ENCODE measurements around the gene RFT1.
"Not testable (repeated sequence)": the region's sequence is repeated elsewhere in the genome, so short reads cannot be mapped to it uniquely, and the experiment has no call there.

The RFT1 gene

DNA sequence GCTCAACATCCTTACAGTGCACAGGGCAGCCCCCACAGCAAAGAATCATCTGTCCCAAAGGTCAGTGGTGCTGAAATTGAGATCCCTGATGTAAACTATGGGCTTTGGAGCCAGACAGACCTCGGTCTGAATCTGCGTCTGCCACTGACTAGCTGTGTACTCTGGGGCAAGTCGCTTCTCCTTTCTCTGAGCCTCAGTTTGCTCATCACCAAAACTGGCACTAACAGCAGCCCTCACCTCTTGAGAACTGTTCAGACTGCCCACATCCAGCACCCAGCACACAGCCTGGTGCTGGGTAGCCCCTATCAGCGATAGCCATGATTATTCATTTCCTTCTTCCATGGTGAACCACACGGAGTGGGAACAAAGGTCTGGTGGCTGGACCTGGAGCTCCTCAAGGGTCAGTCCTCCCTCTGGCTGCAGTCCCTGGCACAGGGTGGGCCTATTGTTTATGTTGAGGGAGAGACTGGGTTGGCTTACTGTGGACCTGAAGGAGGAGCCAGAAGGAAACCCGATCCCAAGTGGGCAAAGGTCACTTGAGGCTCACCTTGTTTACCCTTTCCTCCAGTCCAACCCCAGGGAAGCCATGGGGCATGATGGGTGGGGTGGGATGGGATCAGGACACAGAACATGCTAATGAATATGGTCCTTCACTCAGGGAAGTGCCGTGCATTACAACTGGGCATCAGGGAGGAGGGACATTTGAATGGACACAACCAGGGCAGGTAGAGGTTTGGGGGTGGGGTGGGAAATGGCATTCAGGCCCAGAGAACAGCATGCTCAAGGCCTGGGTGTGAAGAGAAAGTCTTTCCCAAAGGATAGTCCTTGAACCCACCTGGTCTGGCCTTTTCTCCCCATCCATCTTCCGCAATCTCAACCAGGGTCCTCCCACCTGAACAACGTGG lies 29.2 kb upstream of the RFT1 start:
- Mint-ChIP-seq H3K4me3 (no peak overlapping the region), H3K9me3 (no peaks in the 10 kb centered on the region)

DNA sequence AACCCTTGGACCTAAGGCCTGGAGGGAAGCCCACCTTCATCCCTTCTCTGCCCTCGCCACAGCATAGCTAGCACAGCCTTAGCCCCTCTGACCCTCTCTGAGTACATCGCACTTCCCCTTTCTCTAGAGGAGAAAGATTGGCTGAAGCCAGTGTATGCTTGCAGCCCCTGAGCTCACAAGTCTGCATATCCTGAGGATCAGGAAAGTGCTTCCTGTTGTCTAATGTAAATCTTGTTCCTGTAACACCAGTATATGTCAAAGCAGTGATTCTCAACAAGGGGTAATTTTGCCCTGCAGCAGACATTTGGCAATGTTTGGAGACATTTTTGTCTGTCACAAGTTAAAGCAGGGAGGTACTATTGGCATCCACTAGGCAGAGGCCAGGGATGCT lies 28.5 kb upstream of the RFT1 start:
- Mint-ChIP-seq H3K4me1 (ENCODE audit: low read depth) (peaks cover 22% of the 10 kb centered on the region), H3K27me3 (ENCODE audit: low read depth) (peaks cover 49% of the 10 kb centered on the region), H3K9me3 (no peaks in the 10 kb centered on the region), H3K4me3 (no peak overlapping the region), H3K27ac (no peak overlapping the region), H3K36me3 (ENCODE audit: low read depth) (no peaks in the 10 kb centered on the region)

More for the DNA sequence above, 29.2 kb upstream of the RFT1 start:
- Mint-ChIP-seq H3K4me1 (ENCODE audit: low read depth) (peaks cover 22% of the 10 kb centered on the region), H3K27me3 (ENCODE audit: low read depth) (peaks cover 46% of the 10 kb centered on the region), H3K27ac (no peak overlapping the region), H3K36me3 (ENCODE audit: low read depth) (no peaks in the 10 kb centered on the region)

DNA sequence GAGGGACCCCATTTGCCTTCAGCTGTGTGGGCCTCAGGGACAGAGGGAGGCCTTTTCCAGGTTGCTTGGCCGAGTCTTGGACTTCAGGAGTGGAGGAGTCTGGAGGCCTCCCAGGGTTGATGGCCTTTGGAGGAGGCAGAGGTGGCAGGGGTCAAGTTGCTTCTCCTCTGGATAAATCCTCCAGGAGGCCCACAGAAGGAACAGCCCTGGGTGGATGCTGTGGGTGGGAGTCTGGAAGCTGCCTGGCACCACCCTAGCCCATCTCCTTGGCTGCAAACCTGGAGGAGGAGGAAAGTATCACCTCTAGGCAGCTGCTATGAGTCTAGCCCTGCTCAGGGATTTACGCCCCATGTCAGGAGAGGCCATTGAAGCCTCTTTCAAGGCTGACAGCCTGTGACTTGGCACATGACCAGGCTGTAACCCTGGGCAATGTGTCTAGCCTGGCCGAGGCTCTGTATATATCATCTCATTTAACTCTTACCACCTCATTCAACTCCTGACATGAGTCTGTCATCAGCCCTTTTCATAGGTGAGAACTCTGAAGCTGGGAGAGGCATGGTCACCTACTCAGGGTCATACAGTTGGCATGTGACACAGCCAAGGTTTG lies 27.8 kb upstream of the RFT1 start:
- Mint-ChIP-seq H3K27me3 (ENCODE audit: low read depth) (peaks cover 56% of the 10 kb centered on the region), H3K4me1 (ENCODE audit: low read depth) (peaks cover 18% of the 10 kb centered on the region), H3K36me3 (ENCODE audit: low read depth) (no peaks in the 10 kb centered on the region), H3K27ac (no peak overlapping the region), H3K4me3 (no peak overlapping the region), H3K9me3 (no peaks in the 10 kb centered on the region)

DNA sequence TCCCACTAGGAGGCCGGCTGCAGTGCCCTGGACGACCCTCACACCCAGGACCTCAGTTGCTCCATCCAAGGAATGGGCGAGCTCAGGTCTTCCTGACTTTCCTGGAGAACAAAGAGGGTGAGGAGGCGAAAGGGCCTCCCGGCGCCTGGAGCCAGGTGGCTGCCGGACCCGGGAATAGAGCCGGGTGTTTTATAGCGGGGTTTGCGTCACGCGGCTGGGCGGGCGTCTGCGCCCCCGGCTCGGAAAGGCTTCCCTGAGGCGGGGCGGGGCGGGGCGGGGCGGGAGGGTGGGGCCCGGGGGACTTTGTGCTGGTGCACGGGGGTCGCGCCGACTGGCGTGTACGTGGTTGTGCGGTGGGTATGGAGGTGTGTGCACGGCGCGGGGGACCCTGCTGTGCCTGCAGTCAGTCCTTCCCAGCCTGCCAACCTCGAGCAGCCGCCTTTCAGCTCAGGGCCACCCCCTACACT lies 26.2 kb upstream of the RFT1 start:
- peaks cover 58% of the 10 kb centered on the region for H3K27me3 Mint-ChIP-seq (ENCODE audit: low read depth)
- no peak overlapping the region for H3K4me3 Mint-ChIP-seq
- no peaks in the 10 kb centered on the region for H3K9me3 Mint-ChIP-seq
- H3K27ac Mint-ChIP-seq: no peak overlapping the region
- peaks cover 9% of the 10 kb centered on the region for H3K4me1 Mint-ChIP-seq (ENCODE audit: low read depth)
- no peaks in the 10 kb centered on the region for H3K36me3 Mint-ChIP-seq (ENCODE audit: low read depth)

DNA sequence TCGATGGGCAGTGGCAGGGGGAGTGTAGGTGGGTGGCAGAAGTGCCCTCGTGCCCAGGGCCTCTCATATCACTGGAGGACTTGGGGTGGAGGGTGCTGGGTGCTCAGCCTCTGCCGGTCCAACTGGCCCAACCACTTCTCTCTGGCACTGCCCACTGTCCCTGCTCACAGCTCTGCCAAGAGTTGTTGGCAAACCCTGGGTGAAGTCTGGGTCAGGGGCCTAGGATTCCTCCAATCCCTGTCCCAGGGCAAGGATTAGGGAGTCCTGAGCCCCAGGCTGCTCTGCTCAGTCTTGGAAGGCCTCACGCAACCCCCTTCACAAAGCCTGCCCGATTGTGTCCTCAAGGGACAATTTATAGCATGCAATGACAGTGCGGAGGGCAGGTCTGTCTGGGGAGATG lies 25.5 kb upstream of the RFT1 start:
- peaks cover 58% of the 10 kb centered on the region for H3K27me3 Mint-ChIP-seq (ENCODE audit: low read depth)
- no peak overlapping the region for H3K27ac Mint-ChIP-seq
- H3K4me1 Mint-ChIP-seq (ENCODE audit: low read depth): peaks cover 9% of the 10 kb centered on the region
- no peaks in the 10 kb centered on the region for H3K36me3 Mint-ChIP-seq (ENCODE audit: low read depth)
- H3K4me3 Mint-ChIP-seq: no peak overlapping the region
- H3K9me3 Mint-ChIP-seq: no peaks in the 10 kb centered on the region

DNA sequence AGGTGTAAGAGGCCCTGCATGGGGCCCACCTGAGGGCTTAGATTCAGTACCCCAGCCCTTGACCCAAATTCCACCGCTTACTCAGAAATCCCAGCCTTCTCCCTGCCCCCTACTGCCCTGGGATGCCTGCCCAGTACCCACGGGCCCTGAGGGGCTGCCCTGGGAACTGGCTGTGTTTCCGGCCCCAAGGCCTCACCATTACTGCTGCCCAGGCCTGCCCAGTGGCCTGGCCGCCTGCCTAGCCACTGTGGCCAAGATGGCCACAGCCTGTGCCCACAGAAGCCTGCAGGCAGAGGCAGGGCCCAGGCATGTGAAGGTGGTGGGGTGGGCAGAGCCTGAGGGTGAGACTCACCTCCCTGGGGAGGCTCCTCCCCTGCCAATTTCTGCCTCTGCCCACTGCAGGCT lies 24.6 kb upstream of the RFT1 start:
- Mint-ChIP-seq H3K4me3 (no peak overlapping the region), H3K9me3 (no peaks in the 10 kb centered on the region), H3K27me3 (ENCODE audit: low read depth) (peaks cover 55% of the 10 kb centered on the region), H3K27ac (no peak overlapping the region), H3K4me1 (ENCODE audit: low read depth) (peaks cover 4% of the 10 kb centered on the region), H3K36me3 (ENCODE audit: low read depth) (no peaks in the 10 kb centered on the region)

DNA sequence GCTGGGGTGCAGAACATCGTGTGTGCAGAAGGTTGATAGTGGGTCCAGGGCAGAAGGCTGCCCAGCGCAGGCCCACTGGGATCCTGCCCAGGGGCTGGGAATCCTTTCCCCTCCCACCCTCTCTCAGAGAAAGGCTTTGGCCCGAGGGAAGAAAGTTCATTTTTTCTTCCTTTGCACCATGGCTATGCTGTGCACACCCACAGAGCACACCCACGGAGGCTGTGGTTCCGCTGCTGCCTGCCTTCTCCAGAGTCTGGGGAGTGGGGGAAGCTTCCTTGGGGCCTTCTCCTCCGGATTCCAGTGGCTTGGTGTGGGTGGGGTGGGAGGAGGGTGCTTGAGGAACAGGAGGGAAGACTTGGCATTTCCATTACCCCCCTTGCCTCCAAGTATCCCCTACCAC lies 23.7 kb upstream of the RFT1 start:
- Mint-ChIP-seq H3K4me3 (no peak overlapping the region), H3K27me3 (ENCODE audit: low read depth) (peaks cover 52% of the 10 kb centered on the region), H3K9me3 (no peaks in the 10 kb centered on the region), H3K27ac (no peak overlapping the region), H3K36me3 (ENCODE audit: low read depth) (no peaks in the 10 kb centered on the region), H3K4me1 (ENCODE audit: low read depth) (peaks cover 4% of the 10 kb centered on the region)

DNA sequence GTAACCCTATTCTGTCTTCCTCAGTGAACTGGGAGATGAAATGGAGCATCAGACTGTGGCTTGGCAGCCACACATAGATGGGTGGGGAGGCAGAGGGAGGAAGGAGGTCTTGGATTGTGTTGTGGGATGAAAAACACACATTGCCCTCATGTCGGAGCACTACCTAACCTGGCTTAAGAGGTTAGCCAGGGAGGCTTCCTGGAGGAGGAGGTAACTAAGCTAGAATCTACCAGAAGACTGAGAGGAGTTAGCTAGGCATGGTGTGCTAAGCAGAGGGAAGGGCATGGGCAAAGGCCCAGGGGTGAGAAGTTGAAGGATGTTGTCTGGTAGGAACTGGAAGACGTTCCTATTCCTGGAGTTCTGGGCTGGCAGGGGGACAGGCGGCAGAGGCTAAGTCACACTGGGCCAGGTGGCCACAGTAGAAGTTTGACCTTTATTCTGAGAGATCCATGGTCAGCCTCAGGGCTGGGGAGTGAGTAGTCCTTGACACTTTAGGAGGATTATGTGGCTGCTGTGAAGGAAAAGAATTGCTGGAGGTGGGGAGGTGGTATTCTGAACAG lies 23.1 kb upstream of the RFT1 start:
- Mint-ChIP-seq H3K27me3 (ENCODE audit: low read depth) (peaks cover 45% of the 10 kb centered on the region), H3K4me1 (ENCODE audit: low read depth) (no peaks in the 10 kb centered on the region), H3K4me3 (no peak overlapping the region), H3K27ac (no peak overlapping the region), H3K36me3 (ENCODE audit: low read depth) (no peaks in the 10 kb centered on the region), H3K9me3 (no peaks in the 10 kb centered on the region)

DNA sequence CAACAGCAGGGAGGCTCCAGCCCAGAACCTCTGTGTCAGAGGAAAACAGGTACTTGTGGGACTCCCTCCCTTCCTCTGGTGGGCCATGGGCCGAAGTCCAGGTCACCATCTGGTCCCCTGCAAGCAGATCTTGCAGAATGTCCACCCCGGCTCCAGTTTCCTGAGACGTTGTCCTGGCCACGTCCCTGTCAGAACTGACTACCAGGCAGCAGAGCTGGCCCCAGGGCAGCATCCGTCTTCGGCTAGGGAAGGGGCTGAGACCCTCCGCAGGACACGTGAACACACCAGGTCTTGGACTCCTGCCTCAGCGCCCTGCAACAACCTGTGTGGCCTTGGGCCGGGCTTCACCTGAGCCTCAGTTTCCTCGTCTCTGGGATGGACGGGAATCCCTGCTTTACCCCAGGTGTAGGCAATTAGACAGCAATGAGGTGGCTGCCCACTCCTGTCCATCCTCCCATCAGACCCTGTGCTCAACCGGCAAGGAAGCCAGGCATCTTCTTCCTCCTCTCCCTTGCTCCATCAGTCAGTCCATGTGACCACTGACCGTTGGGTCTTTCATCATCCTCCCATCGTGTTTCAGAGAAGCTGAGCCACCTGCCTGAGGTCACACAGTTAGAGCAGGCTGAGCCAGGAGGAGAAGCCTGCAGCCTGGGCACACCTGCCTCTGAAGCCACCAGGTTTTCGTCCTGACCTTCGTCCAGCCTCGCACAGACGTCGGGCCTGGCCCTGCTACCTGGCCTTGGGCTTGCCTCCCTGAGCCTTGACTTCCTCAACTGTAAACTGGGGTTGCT lies 21.8 kb upstream of the RFT1 start:
- H3K4me1 Mint-ChIP-seq (ENCODE audit: low read depth): no peaks in the 10 kb centered on the region
- H3K9me3 Mint-ChIP-seq: no peaks in the 10 kb centered on the region
- H3K27ac Mint-ChIP-seq: no peak overlapping the region
- no peak overlapping the region for H3K4me3 Mint-ChIP-seq
- peaks cover 33% of the 10 kb centered on the region for H3K27me3 Mint-ChIP-seq (ENCODE audit: low read depth)
- H3K36me3 Mint-ChIP-seq (ENCODE audit: low read depth): no peaks in the 10 kb centered on the region

DNA sequence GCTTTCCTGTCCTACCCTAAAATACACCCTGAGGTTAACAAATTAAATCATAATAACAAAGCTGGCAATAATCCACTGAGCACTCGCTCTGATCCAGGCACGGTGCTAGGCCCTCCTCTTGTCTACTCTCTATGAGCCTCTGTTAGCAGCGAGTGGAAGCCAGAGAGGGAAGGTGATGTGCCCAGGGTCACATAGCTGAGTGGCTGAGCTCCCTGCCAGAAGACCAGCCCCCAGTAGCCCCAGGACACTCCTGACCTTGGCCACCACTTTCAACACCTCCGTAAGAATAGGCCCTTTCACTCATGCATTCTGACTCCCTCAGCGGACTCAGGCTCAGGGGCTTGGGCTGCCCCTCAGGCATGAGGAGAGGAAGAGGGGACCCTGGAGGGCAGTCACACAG lies 21.2 kb upstream of the RFT1 start:
- no peak overlapping the region for H3K27ac Mint-ChIP-seq
- H3K9me3 Mint-ChIP-seq: no peaks in the 10 kb centered on the region
- H3K4me3 Mint-ChIP-seq: no peak overlapping the region
- no peaks in the 10 kb centered on the region for H3K4me1 Mint-ChIP-seq (ENCODE audit: low read depth)
- peaks cover 28% of the 10 kb centered on the region for H3K27me3 Mint-ChIP-seq (ENCODE audit: low read depth)
- no peaks in the 10 kb centered on the region for H3K36me3 Mint-ChIP-seq (ENCODE audit: low read depth)

DNA sequence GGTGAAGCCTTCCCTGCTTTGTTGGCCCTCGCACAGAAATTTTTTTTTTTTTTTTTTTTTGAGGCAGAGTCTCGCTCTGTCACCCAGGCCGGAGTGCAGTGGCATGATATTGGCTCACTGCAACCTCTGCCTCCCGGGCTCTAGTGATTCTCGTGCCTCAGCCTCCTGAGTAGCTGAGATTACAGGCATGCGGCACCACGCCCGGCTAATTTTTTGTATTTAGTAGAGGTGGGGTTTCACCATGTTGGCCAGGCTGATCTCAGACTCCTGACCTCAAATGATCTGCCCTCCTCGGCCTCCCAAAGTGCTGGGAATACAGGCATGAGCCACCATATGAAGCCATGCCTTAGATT lies 20.8 kb upstream of the RFT1 start:
- not testable (repeated sequence) for H3K27ac Mint-ChIP-seq; H3K36me3 Mint-ChIP-seq (ENCODE audit: low read depth); H3K4me1 Mint-ChIP-seq (ENCODE audit: low read depth); H3K9me3 Mint-ChIP-seq; H3K4me3 Mint-ChIP-seq
- peaks cover 26% of the 10 kb centered on the region for H3K27me3 Mint-ChIP-seq (ENCODE audit: low read depth)

DNA sequence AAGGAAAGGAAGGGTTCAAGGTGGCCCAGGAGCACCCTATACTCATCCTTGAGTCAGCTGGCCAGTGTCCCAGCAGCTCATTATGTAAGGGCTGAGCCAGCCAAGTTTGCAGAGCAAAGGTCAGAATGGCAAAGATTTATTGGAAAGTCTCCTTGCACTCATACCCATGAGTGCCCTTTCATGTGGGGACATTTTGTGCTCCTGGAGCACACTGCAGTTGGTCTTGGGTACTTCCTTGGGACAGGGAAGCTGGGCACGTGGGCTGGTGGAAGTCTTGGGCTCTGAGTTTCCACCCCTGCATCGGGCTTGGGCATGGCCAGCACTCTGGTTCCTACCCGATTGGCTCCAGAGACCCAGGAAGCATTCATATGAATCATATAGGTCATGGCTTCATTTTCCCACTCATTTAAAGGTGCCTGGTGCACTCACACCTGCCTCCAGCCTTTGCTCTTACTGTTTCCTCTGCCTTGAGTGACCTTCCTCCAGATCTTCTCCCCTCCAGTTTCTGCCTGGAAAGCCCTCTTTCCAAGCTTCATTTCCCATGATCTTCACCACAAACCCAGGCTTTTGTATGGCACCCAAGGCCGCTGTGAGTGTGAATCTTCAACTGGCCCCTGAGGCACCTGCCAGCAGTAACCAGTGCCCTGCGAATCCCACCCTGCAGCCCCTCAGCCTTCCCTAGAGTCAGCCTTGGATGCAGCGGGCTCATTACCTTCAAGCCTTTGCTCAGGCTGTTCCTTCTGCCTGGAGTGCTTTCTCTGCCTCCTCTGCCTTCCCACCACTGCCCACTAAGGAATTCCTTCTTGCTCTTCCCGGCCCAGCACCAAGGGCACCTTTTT lies 20.2 kb upstream of the RFT1 start:
- H3K4me3 Mint-ChIP-seq: no peak overlapping the region
- H3K9me3 Mint-ChIP-seq: no peaks in the 10 kb centered on the region
- no peak overlapping the region for H3K27ac Mint-ChIP-seq
- no peaks in the 10 kb centered on the region for H3K36me3 Mint-ChIP-seq (ENCODE audit: low read depth)
- H3K27me3 Mint-ChIP-seq (ENCODE audit: low read depth): peaks cover 21% of the 10 kb centered on the region
- no peaks in the 10 kb centered on the region for H3K4me1 Mint-ChIP-seq (ENCODE audit: low read depth)

DNA sequence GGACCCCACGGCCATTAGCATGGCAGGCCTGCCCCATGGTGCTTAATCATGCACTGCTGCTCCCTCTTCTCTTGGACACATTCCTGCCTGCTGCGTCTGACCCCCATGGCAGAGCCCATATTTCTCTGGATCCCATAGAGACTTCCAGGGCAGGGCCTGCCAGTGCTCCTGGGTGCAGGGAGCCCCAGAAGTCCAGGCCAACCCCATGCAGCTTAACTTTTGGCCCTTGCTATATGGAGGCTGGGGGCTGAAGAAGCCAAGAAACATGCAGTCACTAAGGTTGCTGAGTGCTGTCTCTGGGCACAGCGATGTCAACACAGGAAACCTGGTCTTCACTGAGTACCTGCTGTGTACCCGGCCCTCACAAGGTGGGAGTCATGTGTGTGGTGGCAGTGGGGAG lies 19.5 kb upstream of the RFT1 start:
- Mint-ChIP-seq H3K4me1 (ENCODE audit: low read depth) (no peaks in the 10 kb centered on the region), H3K27ac (no peak overlapping the region), H3K36me3 (ENCODE audit: low read depth) (no peaks in the 10 kb centered on the region), H3K9me3 (no peaks in the 10 kb centered on the region), H3K4me3 (no peak overlapping the region), H3K27me3 (ENCODE audit: low read depth) (peaks cover 17% of the 10 kb centered on the region)
